Calu3 (cell line): ENCODE results near the gene GLUL. TPM values are rescaled to one million over a fixed set of nuclear protein-coding genes. Genes with fewer than 3 reads are reported as not detected.

Experiments
- BruUV-seq: library from RNA; stranded (reverse); fragments of 400-500 nt; replicated peaks from 2 replicates; lab custom pipeline; 2021; lab: Mats Ljungman, UMichigan
- CTCF ChIA-PET: fragments of 300-600 bp; sonication (Branson Sonifier 250); formaldehyde crosslinking; loops from one replicate; lab custom pipeline; 2022; ENCODE audit warnings: antibody characterized with exemption; lab: Charles Lee
- DNase-seq: peaks from one replicate; pipeline ENCODE4 v3.0.0; 2022
- H3K27ac Mint-ChIP-seq: one replicate; pipeline ENCODE4 v1.8.0; 2022; ENCODE audit warnings: mixed read lengths; ENCODE audit not compliant: unreplicated experiment
- H3K27me3 Mint-ChIP-seq: one replicate; pipeline ENCODE4 v1.8.0; 2022; ENCODE audit warnings: mixed read lengths; ENCODE audit not compliant: unreplicated experiment
- H3K36me3 Mint-ChIP-seq: one replicate; pipeline ENCODE4 v1.8.0; 2022; ENCODE audit warnings: mild to moderate bottlenecking, moderate library complexity, mixed read lengths; ENCODE audit not compliant: insufficient read depth, unreplicated experiment
- H3K4me1 Mint-ChIP-seq: one replicate; pipeline ENCODE4 v1.8.0; 2022; ENCODE audit warnings: mild to moderate bottlenecking, low read depth, mixed read lengths; ENCODE audit not compliant: unreplicated experiment
- H3K4me3 Mint-ChIP-seq: one replicate; pipeline ENCODE4 v1.8.0; 2022; ENCODE audit warnings: mild to moderate bottlenecking, low read depth, moderate library complexity, mixed read lengths; ENCODE audit not compliant: unreplicated experiment
- H3K9me3 Mint-ChIP-seq: one replicate; pipeline ENCODE4 v1.8.0; 2022; ENCODE audit warnings: low read depth, mixed read lengths; ENCODE audit not compliant: unreplicated experiment
- intact Hi-C: fragments of 100-400 bp; cut with micrococcal nuclease; formaldehyde crosslinking; loops from one replicate; pipeline ENCODE4 v1.10.0; 2022; ENCODE audit not compliant: unreplicated experiment
- total RNA-seq: library from RNA; stranded (reverse); gene quantifications from 2 replicates; pipeline ENCODE4 v1.2.3, GENCODE V29; 2022
- TF ChIP-seq, protein P1 (sequence below): fragments of 200-600 bp; IDR thresholded peaks from one replicate; pipeline ENCODE4 v1.8.0; 2022; ENCODE audit warnings: antibody characterized with exemption; ENCODE audit not compliant: unreplicated experiment

The GLUL gene
- total RNA-seq, 1 experiment from 2014 or later, result 188 TPM

DNA sequence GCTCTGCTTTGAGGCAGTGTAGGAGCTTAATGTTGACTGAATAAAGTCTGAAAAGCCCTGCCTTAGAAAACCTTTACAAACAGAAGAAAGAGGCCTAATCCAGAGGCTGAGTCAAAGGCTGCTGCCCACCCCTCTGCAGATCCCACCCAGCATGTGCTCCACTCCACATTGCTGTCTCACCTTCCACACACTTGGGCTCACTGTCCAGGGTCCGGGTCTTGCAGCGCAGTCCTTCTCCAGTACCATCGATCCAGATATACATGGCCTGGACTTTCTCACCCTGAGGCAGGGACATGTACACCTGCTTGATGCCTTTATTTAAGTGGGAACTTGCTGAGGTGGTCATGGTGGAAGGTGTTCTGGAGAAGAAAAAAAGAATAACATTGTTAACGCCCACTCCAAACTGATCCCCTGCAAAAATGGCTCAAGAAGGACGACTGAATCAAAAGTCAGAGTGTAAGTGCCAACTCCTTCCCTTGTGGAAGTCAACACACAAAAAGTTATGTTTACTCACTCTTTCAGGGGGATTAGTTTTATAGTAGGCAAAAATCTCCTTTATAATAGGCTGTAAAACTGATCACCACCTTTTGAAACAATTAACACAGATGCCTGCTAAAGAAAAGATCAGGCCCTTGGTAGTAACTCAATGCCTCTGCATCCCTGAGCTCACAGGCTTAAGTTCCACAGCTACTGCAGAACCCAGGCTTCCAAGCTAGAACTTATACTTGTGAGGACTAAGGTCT, 3.0 kb downstream of the GLUL start:
- BruUV-seq, result no TSS peak
- CTCF ChIA-PET, result no interaction called here
- H3K36me3 Mint-ChIP-seq, result peaks cover 62% of the 10 kb centered on the region

GRCh38 chr1:182387566-182387965, 4.0 kb downstream of the GLUL start:
- H3K4me3 Mint-ChIP-seq, result no peak overlapping the region
- CTCF ChIA-PET, result no interaction called here
- DNase-seq, result no peak
- BruUV-seq, result no TSS peak
- peaks cover 18% of the 10 kb centered on the region for H3K4me1 Mint-ChIP-seq
- no peaks in the 10 kb centered on the region for H3K9me3 Mint-ChIP-seq
- no peaks in the 10 kb centered on the region for H3K27me3 Mint-ChIP-seq
- no peak overlapping the region for H3K27ac Mint-ChIP-seq
- TF ChIP-seq, protein P1, sequence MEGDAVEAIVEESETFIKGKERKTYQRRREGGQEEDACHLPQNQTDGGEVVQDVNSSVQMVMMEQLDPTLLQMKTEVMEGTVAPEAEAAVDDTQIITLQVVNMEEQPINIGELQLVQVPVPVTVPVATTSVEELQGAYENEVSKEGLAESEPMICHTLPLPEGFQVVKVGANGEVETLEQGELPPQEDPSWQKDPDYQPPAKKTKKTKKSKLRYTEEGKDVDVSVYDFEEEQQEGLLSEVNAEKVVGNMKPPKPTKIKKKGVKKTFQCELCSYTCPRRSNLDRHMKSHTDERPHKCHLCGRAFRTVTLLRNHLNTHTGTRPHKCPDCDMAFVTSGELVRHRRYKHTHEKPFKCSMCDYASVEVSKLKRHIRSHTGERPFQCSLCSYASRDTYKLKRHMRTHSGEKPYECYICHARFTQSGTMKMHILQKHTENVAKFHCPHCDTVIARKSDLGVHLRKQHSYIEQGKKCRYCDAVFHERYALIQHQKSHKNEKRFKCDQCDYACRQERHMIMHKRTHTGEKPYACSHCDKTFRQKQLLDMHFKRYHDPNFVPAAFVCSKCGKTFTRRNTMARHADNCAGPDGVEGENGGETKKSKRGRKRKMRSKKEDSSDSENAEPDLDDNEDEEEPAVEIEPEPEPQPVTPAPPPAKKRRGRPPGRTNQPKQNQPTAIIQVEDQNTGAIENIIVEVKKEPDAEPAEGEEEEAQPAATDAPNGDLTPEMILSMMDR, result no peak
- H3K36me3 Mint-ChIP-seq, result peaks cover 60% of the 10 kb centered on the region
- intact Hi-C loops, result no loop called here

More for the DNA sequence above, 3.0 kb downstream of the GLUL start:
- Mint-ChIP-seq H3K9me3 (no peaks in the 10 kb centered on the region), H3K27ac (no peak overlapping the region), H3K4me1 (peaks cover 18% of the 10 kb centered on the region), H3K27me3 (no peaks in the 10 kb centered on the region), H3K4me3 (peak overlapping the region; percentile 94)
- intact Hi-C loops, result no loop called here
- DNase-seq, result no peak
- TF ChIP-seq, protein P1, result no peak

DNA sequence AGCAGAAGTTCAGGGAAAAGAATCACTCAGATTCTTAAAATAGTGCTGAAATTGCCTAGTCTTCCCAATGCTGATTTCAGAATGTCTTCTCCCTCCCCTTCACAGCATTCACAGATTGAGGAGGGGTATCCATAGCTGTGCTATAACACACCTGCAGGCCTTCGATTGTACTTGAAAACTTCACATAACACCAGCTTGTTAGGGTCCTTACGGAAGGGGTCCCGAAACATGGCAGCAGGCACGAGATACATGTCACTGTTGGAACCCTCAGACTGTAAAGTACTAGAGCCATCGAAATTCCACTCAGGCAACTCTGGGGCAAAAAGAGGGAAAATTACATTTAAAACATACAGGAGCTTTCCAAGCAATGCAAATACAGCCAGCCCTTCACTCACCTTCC, 4.6 kb downstream of the GLUL start:
- CTCF ChIA-PET, result interaction anchor here (0.6 kb wide), 1 partner anchor 88 kb away, joined by 3 read pairs; no protein-coding TSS in a partner anchor
- BruUV-seq, result no TSS peak
- no peak overlapping the region for H3K4me3 Mint-ChIP-seq

GRCh38 chr1:182385885-182386853, 5.4 kb downstream of the GLUL start:
- intact Hi-C loops, result no loop called here
- Mint-ChIP-seq H3K4me1 (peaks cover 18% of the 10 kb centered on the region), H3K27ac (no peak overlapping the region), H3K4me3 (no peak overlapping the region), H3K36me3 (peaks cover 46% of the 10 kb centered on the region), H3K9me3 (no peaks in the 10 kb centered on the region), H3K27me3 (no peaks in the 10 kb centered on the region)
- no peak for DNase-seq
- TF ChIP-seq, protein P1, result no peak
- no TSS peak for BruUV-seq
- CTCF ChIA-PET, result interaction anchor here (0.6 kb wide), 1 partner anchor 87 kb away, joined by 3 read pairs; no protein-coding TSS in a partner anchor

More for the DNA sequence above, 4.6 kb downstream of the GLUL start:
- H3K36me3 Mint-ChIP-seq, result peaks cover 55% of the 10 kb centered on the region
- no peak for DNase-seq
- no peaks in the 10 kb centered on the region for H3K9me3 Mint-ChIP-seq
- no peaks in the 10 kb centered on the region for H3K27me3 Mint-ChIP-seq
- no peak overlapping the region for H3K27ac Mint-ChIP-seq
- peaks cover 18% of the 10 kb centered on the region for H3K4me1 Mint-ChIP-seq
- intact Hi-C loops, result no loop called here
- TF ChIP-seq, protein P1, result no peak
